Activated T-helper 2 cell treated with anti-CD3 and anti-CD28 coated beads, Interferon-gamma antibody, Interleukin-2, Interleukin-4, amounts not matched to agents 10 μg/mL and 5 μg/mL and 100 μg/mL, durations not matched to agents 14 hours and 24 hours and 36 hours (primary cell): Measurements from ENCODE around the gene SPATS2L. TPM values are rescaled to one million over a fixed set of nuclear protein-coding genes. Genes with fewer than 3 reads are reported as not detected.
A peak's percentile ranks its signal among the peaks of the same experiment; 100 is the strongest.

ENCODE experiments used
- DNase-seq: peaks from one replicate; pipeline ENCODE4 v3.0.0; 2021; ENCODE audit warnings: low spot score
- H3K27ac Mint-ChIP-seq: one replicate; pipeline ENCODE4 v1.8.0; 2021; ENCODE audit warnings: mixed read lengths
- H3K27me3 Mint-ChIP-seq: one replicate; pipeline ENCODE4 v1.8.0; 2021; ENCODE audit warnings: low read depth, mixed read lengths
- H3K36me3 Mint-ChIP-seq: one replicate; pipeline ENCODE4 v1.8.0; 2021; ENCODE audit warnings: low read depth, mixed read lengths
- H3K4me1 Mint-ChIP-seq: one replicate; pipeline ENCODE4 v1.8.0; 2021; ENCODE audit warnings: low read depth, mixed read lengths
- H3K4me3 Mint-ChIP-seq: one replicate; pipeline ENCODE4 v1.8.0; 2021; ENCODE audit warnings: low read depth, mild to moderate bottlenecking, moderate library complexity, mixed read lengths
- H3K9me3 Mint-ChIP-seq: one replicate; pipeline ENCODE4 v1.8.0; 2021; ENCODE audit warnings: mixed read lengths
- intact Hi-C: fragments of 100-400 bp; cut with micrococcal nuclease; formaldehyde crosslinking; loops from one replicate; pipeline ENCODE4 v1.15.1; 2023
- total RNA-seq: library from RNA; stranded (reverse); gene quantifications from 2 replicates; pipeline ENCODE4 v1.2.3, GENCODE V29; 2022

SPATS2L gene
- total RNA-seq, 1 donor from 2014 or later, result 62.2 TPM

DNA sequence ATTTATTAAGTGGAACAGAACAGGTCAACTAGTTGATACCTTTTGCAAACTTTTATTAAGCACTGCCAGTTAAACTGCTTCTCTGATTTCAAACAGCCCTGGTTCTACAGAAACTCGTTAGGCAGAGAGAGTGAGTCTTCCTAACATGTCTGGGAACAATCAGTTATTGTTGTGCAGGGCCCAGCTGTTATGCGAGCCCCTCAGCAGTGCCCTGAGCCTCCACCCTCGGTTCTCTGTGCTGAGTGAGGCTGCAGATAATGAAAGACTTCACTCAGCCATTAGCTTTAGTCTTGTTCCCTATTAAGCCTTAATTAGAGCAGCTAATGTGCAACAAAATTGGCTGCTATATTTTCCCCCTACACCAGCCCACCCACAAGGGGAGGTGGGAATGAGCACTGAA, 163.7 kb downstream of the SPATS2L start:
- intact Hi-C loops, result loop anchor here (2.0 kb wide), 1 partner anchor 491 kb away; no protein-coding TSS in a partner anchor
- Mint-ChIP-seq H3K9me3 (no peaks in the 10 kb centered on the region), H3K27me3 (no peaks in the 10 kb centered on the region), H3K27ac (no peak overlapping the region), H3K4me3 (no peak overlapping the region), H3K4me1 (peaks cover 40% of the 10 kb centered on the region), H3K36me3 (peaks cover 32% of the 10 kb centered on the region)
- DNase-seq, result no peak

DNA sequence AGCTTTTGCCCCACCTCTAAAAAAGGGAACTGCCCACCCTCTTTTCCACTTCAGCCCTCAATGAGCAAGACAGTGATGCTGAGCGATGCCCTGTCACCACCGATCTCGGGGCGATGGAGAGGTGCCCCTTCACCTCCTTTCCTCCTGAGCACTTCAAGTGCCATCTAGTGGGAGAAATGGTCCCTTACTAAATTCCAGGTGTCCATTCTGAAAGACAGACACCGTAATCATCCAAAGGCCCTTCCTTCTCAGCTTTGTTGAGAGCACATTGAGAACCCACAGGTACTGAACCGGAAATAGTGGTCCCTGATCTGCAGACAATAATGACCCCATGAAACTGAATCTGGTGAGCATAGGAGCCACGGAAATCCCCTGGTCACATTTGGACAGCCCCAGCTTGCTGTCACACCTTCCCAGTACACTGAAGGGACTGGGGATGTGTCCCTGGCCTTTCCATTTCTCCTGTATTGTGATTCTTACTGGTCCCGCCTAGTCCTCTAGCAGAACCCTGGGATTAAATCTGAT, 164.9 kb downstream of the SPATS2L start:
- H3K27ac Mint-ChIP-seq, result peak overlapping the region; percentile 75
- intact Hi-C loops, result loop anchor here (2.0 kb wide), 1 partner anchor 493 kb away; no protein-coding TSS in a partner anchor
- H3K9me3 Mint-ChIP-seq, result no peaks in the 10 kb centered on the region
- H3K36me3 Mint-ChIP-seq, result peaks cover 31% of the 10 kb centered on the region
- H3K27me3 Mint-ChIP-seq, result no peaks in the 10 kb centered on the region
- H3K4me1 Mint-ChIP-seq, result peaks cover 32% of the 10 kb centered on the region
- DNase-seq, result no peak
- H3K4me3 Mint-ChIP-seq, result no peak overlapping the region

DNA sequence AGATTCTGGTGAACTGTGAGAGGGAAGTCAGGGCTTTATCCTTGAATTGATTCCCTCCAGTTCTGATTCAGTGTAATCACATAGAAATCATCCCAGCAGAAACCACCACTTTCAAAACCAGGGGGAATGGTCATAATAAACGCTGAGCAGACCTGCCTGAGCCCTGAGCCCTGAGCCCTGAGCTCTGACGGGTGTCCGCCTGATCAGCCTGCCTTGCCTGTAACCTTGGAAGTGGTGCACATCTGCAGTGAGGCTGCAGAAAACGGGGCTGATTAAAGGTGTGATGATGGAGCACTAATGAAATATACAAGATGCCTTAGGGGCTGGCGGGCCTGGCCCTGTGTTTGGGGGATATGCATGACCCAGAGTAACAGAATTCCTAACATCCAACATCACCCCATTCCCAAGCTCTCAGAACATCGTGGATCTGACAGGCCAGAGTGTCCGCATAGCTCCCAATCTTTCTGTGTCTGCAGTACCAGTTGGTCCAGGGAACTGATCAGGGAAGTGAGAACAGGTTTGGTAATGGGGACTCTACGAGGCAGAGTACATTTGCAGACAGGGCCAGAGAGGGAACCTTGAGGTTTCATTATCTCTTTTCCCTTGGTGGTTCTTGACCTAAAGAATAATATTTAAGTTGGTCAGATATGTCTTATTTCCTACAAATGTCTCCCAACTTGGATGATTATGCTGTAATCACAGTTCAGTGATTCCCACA, 165.6 kb downstream of the SPATS2L start:
- H3K27ac Mint-ChIP-seq, result no peak overlapping the region
- H3K36me3 Mint-ChIP-seq, result peaks cover 32% of the 10 kb centered on the region
- no peaks in the 10 kb centered on the region for H3K9me3 Mint-ChIP-seq
- H3K27me3 Mint-ChIP-seq, result no peaks in the 10 kb centered on the region
- peaks cover 26% of the 10 kb centered on the region for H3K4me1 Mint-ChIP-seq
- no peak for DNase-seq
- intact Hi-C loops, result loop anchor here (2.0 kb wide), 1 partner anchor 493 kb away; no protein-coding TSS in a partner anchor
- no peak overlapping the region for H3K4me3 Mint-ChIP-seq

DNA sequence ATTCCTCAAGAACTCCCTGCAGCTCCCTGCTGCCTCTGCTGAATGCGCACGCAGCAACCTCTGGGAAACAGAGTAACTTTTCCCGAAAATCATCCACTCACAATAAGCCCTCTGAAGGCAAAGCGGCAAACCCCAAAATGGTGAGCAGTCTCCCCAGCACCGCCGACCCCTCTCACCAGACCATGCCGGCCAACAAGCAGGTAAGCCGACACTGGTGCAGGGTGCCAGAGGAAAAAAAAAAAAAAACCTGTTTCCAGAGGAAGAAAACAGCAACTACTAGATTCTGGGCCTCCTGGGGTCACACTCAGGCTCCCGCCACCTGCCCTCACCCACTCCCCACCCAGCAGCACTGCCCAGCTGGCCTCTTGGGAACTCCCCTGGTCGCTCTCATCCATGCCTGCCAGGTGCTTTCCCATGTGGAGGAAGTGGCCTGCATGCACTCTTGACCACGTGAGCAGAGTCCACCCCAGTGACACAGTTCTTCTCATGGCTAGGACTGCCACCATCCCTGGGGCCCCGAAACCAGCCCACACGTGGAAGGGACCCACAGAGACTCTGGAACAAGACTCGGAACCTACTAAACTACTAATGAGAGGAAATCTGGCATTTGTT, 166.5 kb downstream of the SPATS2L start:
- Mint-ChIP-seq H3K36me3 (peaks cover 29% of the 10 kb centered on the region), H3K9me3 (no peaks in the 10 kb centered on the region), H3K27ac (no peak overlapping the region), H3K4me1 (peaks cover 17% of the 10 kb centered on the region), H3K4me3 (no peak overlapping the region), H3K27me3 (no peaks in the 10 kb centered on the region)
- intact Hi-C loops, result no loop called here
- no peak for DNase-seq

DNA sequence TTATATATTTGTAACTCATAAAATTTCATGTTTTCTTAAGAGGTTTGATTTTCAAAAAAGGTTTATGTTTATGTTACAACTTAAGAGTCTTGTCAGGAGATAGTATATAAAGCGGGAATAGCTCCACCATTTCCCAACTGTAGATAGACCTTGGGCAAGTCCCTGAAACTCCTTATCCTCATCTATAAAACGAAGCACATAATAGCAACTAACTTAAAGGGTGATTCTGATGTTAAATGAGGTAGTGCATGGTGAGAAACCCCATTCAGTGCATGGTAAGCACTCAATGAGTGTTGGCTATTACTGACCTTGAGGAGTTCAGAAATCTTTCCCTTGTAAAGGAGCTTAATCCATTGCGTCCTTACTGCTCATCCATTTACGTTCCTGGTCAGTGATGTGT, 169.3 kb downstream of the SPATS2L start:
- DNase-seq, result no peak
- intact Hi-C loops, result no loop called here
- no peaks in the 10 kb centered on the region for H3K9me3 Mint-ChIP-seq
- H3K4me3 Mint-ChIP-seq, result no peak overlapping the region
- H3K36me3 Mint-ChIP-seq, result peaks cover 36% of the 10 kb centered on the region
- H3K27me3 Mint-ChIP-seq, result no peaks in the 10 kb centered on the region
- H3K4me1 Mint-ChIP-seq, result peaks cover 15% of the 10 kb centered on the region
- H3K27ac Mint-ChIP-seq, result no peak overlapping the region

DNA sequence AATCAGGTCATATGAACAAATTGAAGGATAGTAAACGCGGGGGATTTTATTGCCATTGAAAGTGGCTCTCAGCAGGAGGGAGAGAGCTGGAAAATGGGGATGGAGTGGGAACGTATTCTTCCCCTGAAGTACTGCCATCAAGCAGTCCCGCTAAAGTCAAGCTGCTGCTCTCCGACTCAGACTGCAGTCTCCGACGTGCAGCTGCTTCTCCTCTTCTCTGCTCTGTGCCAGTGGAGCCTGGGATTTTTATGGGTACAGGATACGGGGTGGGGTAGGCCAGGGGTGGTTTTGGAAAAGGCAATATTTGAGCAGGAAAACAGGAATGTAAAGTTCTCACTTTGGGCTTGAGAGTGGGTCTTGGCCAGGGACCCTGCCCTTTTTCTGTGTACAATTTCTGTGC, 170.3 kb downstream of the SPATS2L start:
- Mint-ChIP-seq H3K27me3 (no peaks in the 10 kb centered on the region), H3K36me3 (peaks cover 29% of the 10 kb centered on the region), H3K9me3 (no peaks in the 10 kb centered on the region), H3K4me3 (no peak overlapping the region), H3K27ac (no peak overlapping the region), H3K4me1 (peaks cover 10% of the 10 kb centered on the region)
- no peak for DNase-seq
- intact Hi-C loops, result no loop called here

DNA sequence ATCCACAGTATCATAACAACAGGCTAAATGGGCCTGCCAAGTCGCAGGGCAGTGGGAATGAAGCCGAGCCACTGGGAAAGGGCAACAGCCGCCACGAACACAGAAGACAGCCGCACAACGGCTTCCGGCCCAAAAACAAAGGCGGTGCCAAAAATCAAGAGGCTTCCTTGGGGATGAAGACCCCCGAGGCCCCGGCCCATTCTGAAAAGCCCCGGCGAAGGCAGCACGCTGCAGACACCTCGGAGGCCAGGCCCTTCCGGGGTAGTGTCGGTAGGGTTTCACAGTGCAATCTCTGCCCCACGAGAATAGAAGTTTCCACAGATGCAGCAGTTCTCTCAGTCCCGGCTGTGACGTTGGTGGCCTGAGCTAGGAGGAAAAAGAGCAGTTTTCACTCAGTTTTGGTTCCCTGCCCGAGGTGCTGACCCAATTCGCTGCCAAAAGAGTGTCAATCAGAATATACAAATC, 171.2 kb downstream of the SPATS2L start:
- DNase-seq, result no peak
- intact Hi-C loops, result no loop called here
- H3K4me1 Mint-ChIP-seq, result peaks cover 10% of the 10 kb centered on the region
- H3K27ac Mint-ChIP-seq, result no peak overlapping the region
- no peaks in the 10 kb centered on the region for H3K9me3 Mint-ChIP-seq
- H3K36me3 Mint-ChIP-seq, result peaks cover 22% of the 10 kb centered on the region
- H3K27me3 Mint-ChIP-seq, result no peaks in the 10 kb centered on the region
- no peak overlapping the region for H3K4me3 Mint-ChIP-seq

DNA sequence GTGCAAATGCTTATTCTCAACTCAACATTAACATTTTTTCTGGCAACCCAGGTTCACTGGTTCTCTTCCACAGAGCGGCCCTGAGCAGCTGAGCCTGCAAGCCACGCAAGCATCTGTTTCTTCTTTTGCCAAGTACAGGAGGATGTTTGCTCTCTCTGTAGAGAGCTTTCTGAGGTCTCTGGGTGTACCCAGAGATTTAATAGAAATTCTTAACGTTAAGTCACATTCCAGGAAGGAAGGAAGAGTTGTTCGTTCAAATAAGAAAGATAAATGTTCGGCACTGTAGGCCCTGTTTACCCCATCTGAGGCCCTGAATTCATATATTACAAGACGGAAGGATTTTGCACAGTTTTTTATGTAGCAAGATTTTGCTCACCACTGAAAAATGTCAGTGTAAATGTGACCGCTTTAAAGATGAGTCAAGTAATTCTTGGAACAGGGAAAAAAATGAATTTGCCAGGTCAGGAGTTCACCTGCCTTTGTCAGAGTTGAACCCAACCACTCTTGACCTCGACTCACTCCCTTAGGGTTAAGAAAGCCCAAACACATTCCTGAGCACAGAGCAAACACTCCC, 173.3 kb downstream of the SPATS2L start:
- Mint-ChIP-seq H3K27me3 (no peaks in the 10 kb centered on the region), H3K36me3 (peaks cover 19% of the 10 kb centered on the region), H3K9me3 (no peaks in the 10 kb centered on the region), H3K27ac (peak overlapping the region; percentile 68), H3K4me3 (no peak overlapping the region), H3K4me1 (peaks cover 12% of the 10 kb centered on the region)
- no peak for DNase-seq
- intact Hi-C loops, result loop anchor here (2.0 kb wide), 1 partner anchor 499 kb away; no protein-coding TSS in a partner anchor

DNA sequence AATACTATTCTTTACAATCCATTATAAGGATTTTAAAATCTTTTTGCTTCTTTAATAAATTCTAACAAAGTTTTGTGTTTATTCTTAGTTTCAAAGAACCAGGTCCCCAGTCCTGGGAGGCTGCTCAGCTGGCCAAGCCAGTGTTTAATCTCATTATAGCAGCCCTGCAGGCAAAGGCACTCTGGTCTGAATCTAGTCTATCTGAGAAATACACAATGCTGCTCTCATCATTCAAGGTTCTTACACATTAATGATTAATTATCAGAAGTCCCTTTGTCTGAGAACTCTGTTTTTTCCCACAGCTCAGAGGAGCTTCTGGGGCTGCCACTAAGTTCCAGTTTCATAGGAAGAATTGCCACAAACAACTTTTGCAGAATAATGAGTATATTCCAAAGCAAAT, 175.7 kb downstream of the SPATS2L start:
- Mint-ChIP-seq H3K9me3 (no peaks in the 10 kb centered on the region), H3K4me1 (peaks cover 19% of the 10 kb centered on the region), H3K27me3 (no peaks in the 10 kb centered on the region), H3K27ac (no peak overlapping the region), H3K36me3 (peaks cover 12% of the 10 kb centered on the region), H3K4me3 (no peak overlapping the region)
- no peak for DNase-seq
- intact Hi-C loops, result no loop called here

DNA sequence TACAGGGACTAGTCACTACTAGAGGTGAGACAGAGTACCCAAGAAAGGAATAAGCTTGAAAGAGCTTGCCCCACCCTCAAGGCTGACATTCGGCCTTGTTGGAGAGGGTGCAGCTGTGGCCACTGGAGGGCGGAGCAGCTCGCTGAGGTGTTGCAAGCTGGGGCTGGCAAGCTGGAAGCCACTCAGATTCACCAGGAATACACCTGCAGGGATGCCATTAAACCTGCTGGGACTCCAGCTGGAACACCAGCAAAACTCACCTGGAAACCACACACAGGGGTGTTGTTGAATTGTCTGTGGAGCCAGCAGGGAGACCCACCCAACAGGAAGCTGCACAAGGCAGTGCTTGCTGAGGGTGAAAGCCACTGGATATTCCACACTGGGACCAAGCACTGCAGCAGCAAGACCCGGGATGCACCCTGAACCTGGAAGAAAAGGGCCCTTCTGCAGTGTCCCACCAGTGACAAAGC, 177.3 kb downstream of the SPATS2L start:
- H3K27me3 Mint-ChIP-seq, result no peaks in the 10 kb centered on the region
- H3K27ac Mint-ChIP-seq, result no peak overlapping the region
- DNase-seq, result no peak
- no peaks in the 10 kb centered on the region for H3K9me3 Mint-ChIP-seq
- intact Hi-C loops, result no loop called here
- peaks cover 7% of the 10 kb centered on the region for H3K36me3 Mint-ChIP-seq
- H3K4me3 Mint-ChIP-seq, result no peak overlapping the region
- peaks cover 19% of the 10 kb centered on the region for H3K4me1 Mint-ChIP-seq

DNA sequence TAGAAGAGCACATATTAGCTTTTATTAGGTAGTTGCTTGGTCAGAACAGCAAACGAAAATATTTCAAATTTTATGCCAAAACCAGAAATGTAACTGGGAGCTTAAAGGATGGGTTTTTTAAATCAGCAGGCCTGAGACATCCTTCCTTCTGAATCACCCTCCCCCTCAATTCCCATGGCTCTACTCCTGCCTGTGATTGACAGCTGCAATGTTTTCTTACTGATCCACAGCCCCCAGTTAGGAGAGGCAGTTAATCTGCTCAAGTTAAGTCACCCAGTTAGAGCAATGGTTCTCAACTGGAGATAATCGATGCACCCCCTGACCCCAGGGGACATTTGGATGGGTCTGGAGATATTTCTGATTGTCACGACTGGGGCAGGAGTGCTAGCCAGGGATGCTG, 178.4 kb downstream of the SPATS2L start:
- Mint-ChIP-seq H3K4me3 (no peak overlapping the region), H3K36me3 (peaks cover 5% of the 10 kb centered on the region), H3K9me3 (no peaks in the 10 kb centered on the region), H3K4me1 (peaks cover 13% of the 10 kb centered on the region), H3K27me3 (no peaks in the 10 kb centered on the region), H3K27ac (no peak overlapping the region)
- intact Hi-C loops, result no loop called here
- DNase-seq, result no peak

DNA sequence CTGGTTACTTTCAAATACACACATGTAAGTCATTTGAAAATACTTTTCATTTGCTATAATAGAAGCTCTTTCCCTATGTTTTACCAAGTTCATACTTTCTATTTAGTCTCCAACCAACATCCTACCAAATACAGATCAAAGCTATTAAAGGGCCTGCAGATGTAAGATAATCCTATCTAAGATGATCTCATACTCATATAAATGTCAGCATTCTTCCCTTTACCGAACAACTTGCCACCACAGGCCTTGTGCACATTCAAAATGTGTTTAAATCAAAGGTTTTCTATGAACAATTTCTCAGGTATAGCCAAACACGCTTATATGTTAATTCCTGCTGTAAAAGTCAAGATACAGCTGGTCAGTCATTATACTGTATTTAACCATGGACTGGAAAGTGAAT, 180.0 kb downstream of the SPATS2L start:
- DNase-seq, result no peak
- intact Hi-C loops, result no loop called here
- H3K4me1 Mint-ChIP-seq, result peaks cover 9% of the 10 kb centered on the region
- no peaks in the 10 kb centered on the region for H3K27me3 Mint-ChIP-seq
- H3K9me3 Mint-ChIP-seq, result no peaks in the 10 kb centered on the region
- H3K36me3 Mint-ChIP-seq, result peaks cover 20% of the 10 kb centered on the region
- H3K27ac Mint-ChIP-seq, result no peak overlapping the region
- H3K4me3 Mint-ChIP-seq, result no peak overlapping the region

DNA sequence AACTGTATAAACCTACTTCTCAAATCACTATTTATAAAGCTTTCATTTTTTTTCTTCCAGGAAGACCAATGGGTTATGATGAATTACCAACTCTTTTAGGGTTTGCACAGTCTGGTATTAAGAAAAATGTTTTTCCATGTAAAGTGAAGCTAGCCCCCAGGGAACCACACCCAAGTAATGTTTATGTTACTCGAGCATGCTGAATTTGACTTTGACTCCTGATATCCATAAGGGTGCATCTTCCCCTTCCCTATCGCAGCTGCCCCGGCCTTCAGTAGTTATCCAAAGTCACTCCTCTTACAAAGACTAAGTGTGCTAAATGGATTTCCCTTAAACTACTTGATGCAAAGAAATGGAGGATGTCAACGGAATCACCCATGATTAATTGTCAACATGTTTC, 181.7 kb downstream of the SPATS2L start:
- no peak overlapping the region for H3K4me3 Mint-ChIP-seq
- no peaks in the 10 kb centered on the region for H3K9me3 Mint-ChIP-seq
- DNase-seq, result no peak
- H3K27me3 Mint-ChIP-seq, result no peaks in the 10 kb centered on the region
- peaks cover 37% of the 10 kb centered on the region for H3K36me3 Mint-ChIP-seq
- peaks cover 9% of the 10 kb centered on the region for H3K4me1 Mint-ChIP-seq
- intact Hi-C loops, result no loop called here
- no peak overlapping the region for H3K27ac Mint-ChIP-seq
